ENCODE results near the gene PPIL6. TPM values are rescaled to one million over a fixed set of nuclear protein-coding genes. Genes with fewer than 3 reads are reported as not detected.

Gene PPIL6
- polyA plus RNA-seq, 1 donor (not counting 4 experiments of a cell fraction or from before 2014, with no cell fraction given), result 1.4 TPM

DNA sequence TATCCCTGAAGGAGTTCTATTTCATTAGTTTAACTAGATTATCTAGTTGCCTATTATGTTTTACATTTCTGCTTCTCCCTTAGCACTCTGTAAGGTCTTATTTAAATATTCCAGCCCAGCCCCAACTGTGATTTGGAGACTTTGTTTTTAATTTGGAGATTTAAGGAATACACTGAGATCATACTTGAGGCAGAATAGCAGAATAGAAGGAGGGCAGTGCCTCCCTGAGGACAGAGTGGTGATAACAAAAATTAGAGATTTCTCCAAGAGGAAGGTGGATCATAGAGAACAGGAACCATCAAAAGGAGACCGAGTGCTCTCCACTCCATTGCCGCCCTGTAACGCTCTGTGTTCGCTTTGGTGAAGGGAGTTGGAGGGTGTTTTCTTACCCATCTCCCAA is 43.4 kb downstream of the PPIL6 start:
- no peak for DNase-seq (ENCODE audit: low read depth, low spot score)
- no peak for TF ChIP-seq EZH2 (IDR thresholded peaks at IDR 0.05; ENCODE audit: low read length)
- TF ChIP-seq, protein P1, sequence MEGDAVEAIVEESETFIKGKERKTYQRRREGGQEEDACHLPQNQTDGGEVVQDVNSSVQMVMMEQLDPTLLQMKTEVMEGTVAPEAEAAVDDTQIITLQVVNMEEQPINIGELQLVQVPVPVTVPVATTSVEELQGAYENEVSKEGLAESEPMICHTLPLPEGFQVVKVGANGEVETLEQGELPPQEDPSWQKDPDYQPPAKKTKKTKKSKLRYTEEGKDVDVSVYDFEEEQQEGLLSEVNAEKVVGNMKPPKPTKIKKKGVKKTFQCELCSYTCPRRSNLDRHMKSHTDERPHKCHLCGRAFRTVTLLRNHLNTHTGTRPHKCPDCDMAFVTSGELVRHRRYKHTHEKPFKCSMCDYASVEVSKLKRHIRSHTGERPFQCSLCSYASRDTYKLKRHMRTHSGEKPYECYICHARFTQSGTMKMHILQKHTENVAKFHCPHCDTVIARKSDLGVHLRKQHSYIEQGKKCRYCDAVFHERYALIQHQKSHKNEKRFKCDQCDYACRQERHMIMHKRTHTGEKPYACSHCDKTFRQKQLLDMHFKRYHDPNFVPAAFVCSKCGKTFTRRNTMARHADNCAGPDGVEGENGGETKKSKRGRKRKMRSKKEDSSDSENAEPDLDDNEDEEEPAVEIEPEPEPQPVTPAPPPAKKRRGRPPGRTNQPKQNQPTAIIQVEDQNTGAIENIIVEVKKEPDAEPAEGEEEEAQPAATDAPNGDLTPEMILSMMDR (optimal IDR thresholded peaks at IDR 0.05 in 1 of 3, IDR thresholded peaks at IDR 0.05 in 1 of 3, conservative IDR thresholded peaks at IDR 0.05 in 1 of 3; ENCODE audit: extremely low read depth in 1 of 3, insufficient read depth in 2 of 3, low read length in 3 of 3), result peak; percentile 31 to 46 (median 37)
- dilution Hi-C loops (cut with MboI; ENCODE audit: extremely low pct_ligation_motif_present, low sequenced_read_pairs), result no loop called here

DNA sequence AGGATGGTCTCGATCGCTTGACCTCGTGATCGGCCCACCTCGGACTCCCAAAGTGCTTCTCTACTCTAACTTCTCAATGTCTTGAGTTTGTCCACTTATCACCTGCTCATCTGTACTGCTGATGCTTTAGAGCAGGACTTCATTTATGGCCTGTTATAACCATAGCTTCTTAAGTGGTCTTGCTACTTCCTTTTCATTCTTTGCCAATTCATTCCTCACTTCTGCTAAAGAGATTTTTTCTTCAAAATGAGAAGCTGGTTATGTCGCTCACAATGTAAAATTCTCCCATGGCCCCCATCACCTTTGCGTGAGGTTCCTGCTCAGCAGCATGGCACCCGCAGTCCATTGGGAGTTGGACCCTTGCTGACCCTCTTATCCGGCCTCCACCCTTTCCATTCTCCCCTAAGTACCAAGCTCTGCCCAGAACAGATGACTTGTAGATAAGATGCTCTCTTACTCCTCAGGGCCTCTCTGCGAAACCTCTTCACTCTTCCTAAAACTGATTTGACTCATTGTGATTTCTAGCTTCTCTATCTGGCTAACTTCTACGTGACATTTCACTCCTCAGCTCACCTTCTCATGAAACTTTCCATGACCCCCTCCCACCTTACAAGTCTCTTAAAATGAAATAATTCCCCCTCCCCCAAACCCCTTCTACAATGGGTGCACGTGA is 44.2 kb downstream of the PPIL6 start:
- H3K79me2 ChIP-seq (ENCODE audit: control insufficient read depth, insufficient read depth, low read length), result no peaks in the 10 kb centered on the region
- peaks cover 3% of the 10 kb centered on the region for H3K4me1 ChIP-seq (ENCODE audit: control insufficient read depth, extremely low read depth, insufficient read depth, low read length)
- dilution Hi-C loops (cut with MboI; ENCODE audit: extremely low pct_ligation_motif_present, low sequenced_read_pairs), result no loop called here
- H2AFZ ChIP-seq (ENCODE audit: control insufficient read depth, low read length), result no peak overlapping the region
- no peaks in the 10 kb centered on the region for H3K27me3 ChIP-seq (ENCODE audit: control insufficient read depth, extremely low read depth, insufficient read depth, low read length)
- no peak overlapping the region for H3K4me3 ChIP-seq (ENCODE audit: control insufficient read depth in 2 of 3, extremely low read depth in 1 of 3, insufficient read depth in 2 of 3, low read depth in 1 of 3, low read length in 3 of 3)
- no peak overlapping the region for H3K9ac ChIP-seq (ENCODE audit: control insufficient read depth, extremely low read depth, insufficient read depth, low read length)
- no peaks in the 10 kb centered on the region for H4K20me1 ChIP-seq (ENCODE audit: control insufficient read depth, extremely low read depth, insufficient read depth, low read length)
- no peaks in the 10 kb centered on the region for H3K9me3 ChIP-seq (ENCODE audit: control insufficient read depth, low read depth, low read length)
- no peak overlapping the region for H3K4me2 ChIP-seq (ENCODE audit: control insufficient read depth, extremely low read depth, insufficient read depth, low read depth, low read length)
- TF ChIP-seq, protein P1 (optimal IDR thresholded peaks at IDR 0.05 in 1 of 3, IDR thresholded peaks at IDR 0.05 in 1 of 3, conservative IDR thresholded peaks at IDR 0.05 in 1 of 3; ENCODE audit: extremely low read depth in 1 of 3, insufficient read depth in 2 of 3, low read length in 3 of 3), result no peak
- no peak for TF ChIP-seq EZH2 (IDR thresholded peaks at IDR 0.05; ENCODE audit: low read length)
- FAIRE-seq, result no peak
- H3K27ac ChIP-seq (ENCODE audit: control insufficient read depth, insufficient read depth, low read length), result no peak overlapping the region
- H3K9me1 ChIP-seq (ENCODE audit: control insufficient read depth, extremely low read depth, insufficient read depth, low read length), result no peaks in the 10 kb centered on the region
- no peaks in the 10 kb centered on the region for H3K36me3 ChIP-seq (ENCODE audit: control insufficient read depth in 2 of 2, extremely low read depth in 1 of 2, insufficient read depth in 2 of 2, low read length in 2 of 2)
- DNase-seq (ENCODE audit: low read depth, low spot score), result no peak

More for the DNA sequence above, 43.4 kb downstream of the PPIL6 start:
- Histone ChIP-seq H3K9me3 (ENCODE audit: control insufficient read depth, low read depth, low read length) (no peaks in the 10 kb centered on the region), H3K9ac (ENCODE audit: control insufficient read depth, extremely low read depth, insufficient read depth, low read length) (no peak overlapping the region), H3K27ac (ENCODE audit: control insufficient read depth, insufficient read depth, low read length) (no peak overlapping the region), H4K20me1 (ENCODE audit: control insufficient read depth, extremely low read depth, insufficient read depth, low read length) (no peaks in the 10 kb centered on the region), H3K4me1 (ENCODE audit: control insufficient read depth, extremely low read depth, insufficient read depth, low read length) (no peaks in the 10 kb centered on the region), H3K36me3 (ENCODE audit: control insufficient read depth in 2 of 2, extremely low read depth in 1 of 2, insufficient read depth in 2 of 2, low read length in 2 of 2) (no peaks in the 10 kb centered on the region), H3K4me3 (ENCODE audit: control insufficient read depth in 2 of 3, extremely low read depth in 1 of 3, insufficient read depth in 2 of 3, low read depth in 1 of 3, low read length in 3 of 3) (no peak overlapping the region), H3K4me2 (ENCODE audit: control insufficient read depth, extremely low read depth, insufficient read depth, low read depth, low read length) (no peak overlapping the region), H3K79me2 (ENCODE audit: control insufficient read depth, insufficient read depth, low read length) (no peaks in the 10 kb centered on the region), H3K27me3 (ENCODE audit: control insufficient read depth, extremely low read depth, insufficient read depth, low read length) (no peaks in the 10 kb centered on the region), H2AFZ (ENCODE audit: control insufficient read depth, low read length) (no peak overlapping the region), H3K9me1 (ENCODE audit: control insufficient read depth, extremely low read depth, insufficient read depth, low read length) (no peaks in the 10 kb centered on the region)
- FAIRE-seq, result no peak
